NCI-H510A (cell line): ENCODE data around the gene ASPDH.
"Not testable (repeated sequence)": the region's sequence is repeated elsewhere in the genome, so short reads cannot be mapped to it uniquely, and the experiment has no call there.

Experiments used
- DNase-seq: peaks from one replicate; lab custom pipeline; 2025; lab: John Stamatoyannopoulos, UW

Gene ASPDH

GRCh38 chr19:50547385-50548190, 33.9 kb upstream of the ASPDH start:
- DNase-seq, result no peak

GRCh38 chr19:50546527-50547221, 33.0 kb upstream of the ASPDH start:
- DNase-seq, result no peak

- DNase-seq, result no peak
Observed at GRCh38 chr19:50542943-50543342, 29.2 kb upstream of the ASPDH start.

GRCh38 chr19:50537769-50538230, 24.1 kb upstream of the ASPDH start:
- no peak for DNase-seq

GRCh38 chr19:50537306-50537685, 23.6 kb upstream of the ASPDH start:
- no peak for DNase-seq

GRCh38 chr19:50536662-50537305, 23.1 kb upstream of the ASPDH start:
- DNase-seq, result no peak

- no peak for DNase-seq
Observed at GRCh38 chr19:50535672-50536187, 22.0 kb upstream of the ASPDH start.

- no peak for DNase-seq
Observed at GRCh38 chr19:50534478-50534877, 20.8 kb upstream of the ASPDH start.

- no peak for DNase-seq
Observed at GRCh38 chr19:50532952-50533351, 19.2 kb upstream of the ASPDH start.

GRCh38 chr19:50531171-50531612, 17.5 kb upstream of the ASPDH start:
- no peak for DNase-seq

- not testable (repeated sequence) for DNase-seq
Observed at GRCh38 chr19:50528052-50528451, 14.3 kb upstream of the ASPDH start.

GRCh38 chr19:50522881-50523280, 9.2 kb upstream of the ASPDH start:
- DNase-seq, result no peak

GRCh38 chr19:50520822-50521465, 7.2 kb upstream of the ASPDH start:
- DNase-seq, result no peak

- DNase-seq, result no peak
Observed at GRCh38 chr19:50519006-50519575, 5.4 kb upstream of the ASPDH start.

- DNase-seq, result no peak
Observed at GRCh38 chr19:50518091-50519005, 4.6 kb upstream of the ASPDH start.

- no peak for DNase-seq
Observed at GRCh38 chr19:50517704-50518075, 4.0 kb upstream of the ASPDH start.

GRCh38 chr19:50516964-50517703, 3.4 kb upstream of the ASPDH start:
- DNase-seq, result no peak

GRCh38 chr19:50516456-50516855, 2.7 kb upstream of the ASPDH start:
- no peak for DNase-seq

- DNase-seq, result no peak
Observed at GRCh38 chr19:50515168-50515561, 1.5 kb upstream of the ASPDH start.
